Measurements from ENCODE around the gene KRTAP10-4.
"Not testable (repeated sequence)": the region's sequence is repeated elsewhere in the genome, so short reads cannot be mapped to it uniquely, and the experiment has no call there.

Gene KRTAP10-4

DNA sequence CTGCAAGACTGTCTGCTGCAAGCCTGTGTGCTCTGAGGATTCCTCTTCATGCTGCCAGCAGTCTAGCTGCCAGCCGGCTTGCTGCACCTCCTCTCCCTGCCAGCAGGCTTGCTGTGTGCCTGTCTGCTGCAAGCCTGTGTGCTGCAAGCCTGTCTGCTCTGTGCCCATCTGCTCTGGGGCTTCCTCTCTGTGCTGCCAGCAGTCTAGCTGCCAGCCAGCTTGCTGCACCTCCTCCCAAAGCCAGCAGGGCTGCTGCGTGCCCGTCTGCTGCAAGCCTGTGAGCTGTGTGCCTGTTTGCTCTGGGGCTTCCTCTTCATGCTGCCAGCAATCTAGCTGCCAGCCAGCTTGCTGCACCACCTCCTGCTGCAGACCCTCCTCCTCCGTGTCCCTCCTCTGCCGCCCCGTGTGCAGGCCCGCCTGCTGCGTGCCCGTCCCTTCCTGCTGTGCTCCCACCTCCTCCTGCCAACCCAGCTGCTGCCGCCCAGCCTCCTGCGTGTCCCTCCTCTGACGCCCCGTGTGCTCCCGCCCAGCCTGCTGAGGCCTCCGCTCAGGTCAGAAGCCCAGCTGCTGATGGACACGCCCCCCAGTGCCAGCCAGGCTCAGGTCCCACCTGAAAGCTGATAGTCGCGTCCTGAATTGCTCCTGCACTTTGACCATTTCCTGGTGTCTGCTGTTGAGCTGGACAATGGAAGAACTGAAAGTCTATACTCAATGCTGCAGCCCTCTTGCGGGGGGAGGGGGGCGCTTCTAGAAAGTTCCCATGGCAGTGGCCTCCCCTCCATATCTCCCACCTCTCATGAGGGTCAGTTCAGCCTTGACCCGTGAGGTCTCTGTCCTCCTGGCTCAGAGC, 1.2 kb downstream of the KRTAP10-4 start:
- TF ChIP-seq GATA2 (IDR thresholded peaks at IDR 0.05; ENCODE audit: low read depth, low read length) = no peak
- TF ChIP-seq GATA3 (IDR thresholded peaks at IDR 0.05; ENCODE audit: low read depth, low read length) = no peak

DNA sequence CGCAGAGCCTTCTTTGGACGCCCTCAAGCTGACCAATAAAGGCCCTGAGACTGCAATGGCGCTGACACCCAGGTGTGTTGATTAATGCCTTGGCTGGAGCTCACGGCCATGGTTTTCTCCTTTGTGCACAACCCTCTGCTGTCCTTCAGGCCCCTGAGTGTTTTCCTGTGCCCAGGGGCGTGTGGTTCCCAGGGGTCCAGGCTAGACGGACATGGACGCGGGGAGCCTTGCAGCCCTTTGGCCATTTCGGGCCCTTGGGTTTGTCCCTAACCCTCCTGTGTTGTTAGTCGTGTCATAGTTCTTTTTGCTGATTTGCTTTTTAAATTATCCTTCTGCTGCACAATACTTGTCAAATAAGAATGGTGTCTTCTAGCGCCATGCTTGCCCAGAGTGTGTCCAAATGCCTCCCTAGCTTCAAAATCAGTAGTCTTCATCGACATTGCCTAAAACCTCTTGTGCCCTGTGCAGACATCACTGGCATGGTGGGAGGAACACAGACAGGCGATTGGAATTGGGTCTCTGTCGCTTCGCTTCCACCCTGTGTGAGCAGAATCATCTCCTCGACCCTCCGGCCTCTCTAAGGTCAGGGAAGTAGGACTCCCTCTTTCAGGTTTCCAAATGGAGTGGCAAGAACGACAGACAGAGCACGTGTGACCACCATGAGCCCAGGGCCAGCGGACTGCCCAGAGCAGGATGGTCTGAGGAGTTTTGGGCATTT, 1.9 kb downstream of the KRTAP10-4 start:
- TF ChIP-seq GATA3 (IDR thresholded peaks at IDR 0.05; ENCODE audit: low read depth, low read length) (no peak), GATA2 (IDR thresholded peaks at IDR 0.05; ENCODE audit: low read depth, low read length) (no peak)

DNA sequence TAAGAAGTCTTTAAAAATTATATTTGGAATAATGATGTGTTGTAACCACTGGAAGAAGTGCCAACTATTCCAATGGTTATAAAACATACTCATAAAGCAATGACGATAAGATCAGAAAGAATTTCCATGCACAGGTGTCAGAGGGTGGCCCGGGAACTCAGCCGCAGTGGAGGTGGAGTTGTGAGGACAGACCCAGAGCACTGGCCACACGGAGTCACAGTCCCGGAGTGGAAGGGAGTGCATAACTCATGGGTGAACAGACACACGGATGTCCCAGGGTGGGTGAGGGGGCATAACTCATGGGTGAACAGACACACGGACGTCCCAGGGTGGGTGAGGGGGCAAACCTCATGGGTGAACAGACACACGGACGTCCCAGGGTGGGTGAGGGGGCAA, 2.5 kb downstream of the KRTAP10-4 start:
- no peak for TF ChIP-seq GATA2 (IDR thresholded peaks at IDR 0.05; ENCODE audit: low read depth, low read length)
- no peak for TF ChIP-seq GATA3 (IDR thresholded peaks at IDR 0.05; ENCODE audit: low read depth, low read length)

- TF ChIP-seq GATA2 (IDR thresholded peaks at IDR 0.05; ENCODE audit: low read depth, low read length) (no peak), GATA3 (IDR thresholded peaks at IDR 0.05; ENCODE audit: low read depth, low read length) (no peak)
Observed at GRCh38 chr21:44578371-44579055, 5.0 kb downstream of the KRTAP10-4 start.

- TF ChIP-seq GATA2 (IDR thresholded peaks at IDR 0.05; ENCODE audit: low read depth, low read length) (no peak), GATA3 (IDR thresholded peaks at IDR 0.05; ENCODE audit: low read depth, low read length) (no peak)
Observed at GRCh38 chr21:44579056-44579832, 5.7 kb downstream of the KRTAP10-4 start.

DNA sequence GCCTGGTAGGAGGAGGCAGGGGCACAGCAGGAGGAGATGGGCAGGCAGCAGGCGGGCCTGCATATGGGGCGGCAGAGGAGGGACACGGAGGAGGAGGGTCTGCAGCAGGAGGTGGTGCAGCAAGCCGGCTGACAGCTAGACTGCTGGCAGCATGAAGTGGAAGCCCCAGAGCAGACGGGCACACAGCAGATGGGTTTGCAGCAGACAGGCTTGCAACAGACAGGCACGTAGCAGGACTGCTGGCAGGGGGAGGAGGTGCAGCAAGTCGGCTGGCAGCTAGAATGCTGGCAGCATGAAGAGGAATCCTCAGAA, 6.3 kb downstream of the KRTAP10-4 start:
- TF ChIP-seq GATA2 (IDR thresholded peaks at IDR 0.05; ENCODE audit: low read depth, low read length) = no peak

- TF ChIP-seq GATA2, GATA3 (IDR thresholded peaks at IDR 0.05; ENCODE audit: low read depth, low read length): not testable (repeated sequence)
Observed at GRCh38 chr21:44580231-44580821, 6.8 kb downstream of the KRTAP10-4 start, which contains the start of gene KRTAP10-5. Gene KRTAP10-5, minus strand, starts transcription at chr21:44580604. Its CDS starts 26 bp downstream, at chr21:44580578.

- TF ChIP-seq GATA3 (IDR thresholded peaks at IDR 0.05; ENCODE audit: low read depth, low read length) (no peak), GATA2 (IDR thresholded peaks at IDR 0.05; ENCODE audit: low read depth, low read length) (no peak)
Observed at GRCh38 chr21:44581158-44581557, 7.6 kb downstream of the KRTAP10-4 start.

DNA sequence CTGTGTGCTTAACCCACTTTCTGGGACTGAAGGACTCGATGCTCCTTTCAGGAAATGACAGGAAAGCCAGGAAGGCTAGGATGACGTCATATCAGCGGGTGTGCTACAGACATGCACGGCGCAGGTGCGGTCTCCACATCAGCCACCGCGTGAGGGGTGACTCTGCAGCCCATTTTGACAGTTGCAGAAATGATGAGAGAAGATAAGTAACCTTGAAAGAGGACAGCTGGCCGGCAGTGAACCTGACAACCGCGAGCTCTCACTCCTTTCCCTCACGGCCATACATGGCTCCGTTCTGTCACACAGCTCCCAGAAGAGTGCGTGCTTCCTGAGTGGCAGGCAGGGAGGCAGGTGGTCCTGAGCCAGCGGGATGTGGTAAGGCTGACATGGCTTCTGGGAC, 8.5 kb downstream of the KRTAP10-4 start:
- TF ChIP-seq GATA2 (IDR thresholded peaks at IDR 0.05; ENCODE audit: low read depth, low read length) (peak; percentile 26; the same call in 1 of the 2 replicates), GATA3 (IDR thresholded peaks at IDR 0.05; ENCODE audit: low read depth, low read length) (no peak)

DNA sequence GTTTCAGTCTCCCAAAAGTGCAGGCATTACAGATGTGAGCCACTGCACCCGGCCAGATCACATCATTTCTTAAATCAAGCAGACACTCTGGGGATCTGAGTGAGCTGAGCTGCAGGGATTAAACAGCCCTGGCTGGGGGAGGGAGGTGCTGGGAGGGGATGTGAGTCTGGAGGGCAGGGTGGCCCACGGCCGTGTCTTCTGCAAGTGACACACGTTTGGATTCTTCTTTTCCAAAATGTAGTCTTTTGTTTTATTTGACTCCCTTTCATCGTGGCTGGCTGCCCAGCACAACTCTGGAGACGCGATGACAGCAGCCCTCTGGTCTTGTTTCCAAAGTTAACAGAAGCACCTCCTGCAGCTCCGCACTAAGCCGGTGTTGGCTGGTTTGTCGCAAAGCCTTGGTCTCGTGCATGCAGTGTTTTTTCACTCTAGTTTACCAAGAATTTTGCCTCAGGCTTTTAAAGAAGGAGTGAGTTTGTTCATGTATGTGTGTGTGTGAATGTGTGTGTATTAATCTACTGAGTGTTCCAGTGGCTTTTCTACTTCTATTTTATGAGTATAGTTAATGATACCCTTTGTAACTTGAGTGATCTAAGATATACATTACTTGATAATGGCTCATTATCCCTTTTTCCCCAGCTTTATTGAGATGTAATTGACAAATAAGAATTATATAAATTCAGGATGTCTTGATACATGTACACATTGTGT, 9.7 kb downstream of the KRTAP10-4 start:
- no peak for TF ChIP-seq GATA2 (IDR thresholded peaks at IDR 0.05; ENCODE audit: low read depth, low read length)
- no peak for TF ChIP-seq GATA3 (IDR thresholded peaks at IDR 0.05; ENCODE audit: low read depth, low read length)

DNA sequence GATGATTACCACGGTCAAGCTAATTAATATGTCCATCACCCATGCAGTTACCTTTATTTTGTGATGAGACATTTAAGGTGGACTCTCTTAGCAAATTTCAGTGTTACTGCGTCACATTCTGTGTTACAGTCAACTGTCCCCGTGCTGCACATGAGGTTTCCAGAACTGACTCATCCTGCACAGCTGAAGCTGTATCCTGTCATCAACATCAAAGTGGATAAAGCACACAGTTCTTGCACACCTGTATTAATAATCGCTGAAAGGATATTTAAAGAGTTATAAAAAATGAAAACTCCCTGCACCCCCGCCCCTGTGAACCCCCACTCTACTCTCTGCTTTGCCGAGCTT, 10.2 kb downstream of the KRTAP10-4 start:
- TF ChIP-seq GATA2 (IDR thresholded peaks at IDR 0.05; ENCODE audit: low read depth, low read length) = no peak
- TF ChIP-seq GATA3 (IDR thresholded peaks at IDR 0.05; ENCODE audit: low read depth, low read length) = no peak

GRCh38 chr21:44585892-44586291, 12.4 kb downstream of the KRTAP10-4 start:
- no peak for TF ChIP-seq GATA3 (IDR thresholded peaks at IDR 0.05; ENCODE audit: low read depth, low read length)

DNA sequence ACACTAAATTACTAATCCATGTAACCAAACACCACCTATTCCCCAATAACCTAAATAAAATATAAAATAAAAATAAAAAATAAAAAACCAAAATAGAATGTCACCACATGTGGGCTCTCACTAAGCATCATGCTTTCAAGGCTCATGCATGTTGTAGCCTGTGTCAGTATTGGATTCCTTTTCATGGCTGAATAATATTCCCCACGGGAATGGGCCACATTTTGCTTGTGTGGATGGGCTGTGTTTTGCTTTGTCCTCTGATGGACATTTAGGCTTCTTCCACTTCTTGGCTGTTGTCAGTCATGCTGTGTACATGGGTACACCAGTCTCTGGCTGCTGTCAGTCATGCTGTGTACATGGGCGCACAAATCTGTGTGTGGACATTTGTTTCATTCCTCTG, 15.6 kb downstream of the KRTAP10-4 start:
- TF ChIP-seq GATA3 (IDR thresholded peaks at IDR 0.05; ENCODE audit: low read depth, low read length) (no peak), GATA2 (IDR thresholded peaks at IDR 0.05; ENCODE audit: low read depth, low read length) (no peak)

All from SH-SY5Y (cell line).